HCT116 (cell line): ENCODE measurements around the gene PAMR1. TPM values are rescaled to one million over a fixed set of nuclear protein-coding genes. Genes with fewer than 3 reads are reported as not detected.

Experiments used
- ATAC-seq: fragments of 200-7000 bp; cut with Tn5 transposase; 2 replicates; pipeline ENCODE4 v1.9.1; 2020; ENCODE audit warnings: mild to moderate bottlenecking, moderate library complexity
- BruUV-seq: library from RNA; stranded (reverse); fragments of 400-500 nt; replicated peaks from 2 replicates; lab custom pipeline; 2021; lab: Mats Ljungman, UMichigan
- CTCF ChIA-PET: fragments of 300-600 bp; sonication (Branson Sonifier 250); formaldehyde crosslinking; loops from one replicate; lab custom pipeline; 2021; ENCODE audit warnings: antibody characterized with exemption; lab: Charles Lee
- POLR2A ChIA-PET: fragments of 300-600, 350-600 bp; sonication (Branson Sonifier 250); formaldehyde crosslinking; loops from one replicate; lab custom pipeline; 2021; ENCODE audit warnings: antibody characterized with exemption; lab: Charles Lee
- RAD21 ChIA-PET, 2 experiments: fragments of 300-600 bp; sonication (Branson Sonifier 250); formaldehyde crosslinking; loops; one replicate each; lab custom pipeline; 2023; ENCODE audit warnings: low total read pairs in 2 of 2; ENCODE audit not compliant: uncharacterized antibody in 2 of 2, unreplicated experiment in 2 of 2, low non-redundant PET in 1 of 2; lab: Charles Lee
- DNase-seq: peaks from one replicate; pipeline ENCODE4 v3.0.0-alpha.2; 2010; ENCODE audit warnings: low read depth, low spot score
- H2AFZ ChIP-seq: fragments of 200-600 bp; shearing (Covaris generic), sonication (generic); 2 replicates; pipeline ENCODE4 v1.6.1; 2017; ENCODE audit warnings: low read depth, mixed run types, mixed read lengths, antibody characterized with exemption, low read length; ENCODE audit not compliant: poor library complexity, severe bottlenecking
- H3K27ac ChIP-seq: 2 replicates; pipeline ENCODE4 v1.5.1; 2012; ENCODE audit warnings: low read depth, low read length
- H3K27me3 ChIP-seq: fragments of 200-600 bp; sonication (generic); 2 replicates; pipeline ENCODE4 v1.6.1; 2016; ENCODE audit warnings: mixed run types, low read length, mixed read lengths; ENCODE audit not compliant: insufficient read depth
- H3K36me3 ChIP-seq, 2 experiments: fragments of 200-500 bp in 1 of 2; fragments of 200-600 bp in 1 of 2; sonication (Bioruptor generic) in 1 of 2; sonication (generic) in 1 of 2; 2 replicates each; pipeline versions ENCODE4 v1.5.1 to v1.6.1; 2014 to 2016; ENCODE audit warnings: low read length in 2 of 2, inconsistent platforms in 1 of 2, mixed read lengths in 1 of 2, mixed run types in 1 of 2; ENCODE audit not compliant: insufficient read depth in 2 of 2, control insufficient read depth in 1 of 2
- H3K4me1 ChIP-seq, 2 experiments: fragments of 200-600 bp in 1 of 2; sonication (generic) in 1 of 2; 2 replicates each; pipeline versions ENCODE4 v1.5.1 to v1.6.1; 2012 to 2017; ENCODE audit warnings: low read length in 2 of 2, inconsistent platforms in 1 of 2, mild to moderate bottlenecking in 1 of 2, mixed read lengths in 1 of 2, mixed run types in 1 of 2, moderate library complexity in 1 of 2; ENCODE audit not compliant: insufficient read depth in 2 of 2, control insufficient read depth in 1 of 2
- H3K4me2 ChIP-seq: fragments of 200-600 bp; sonication (generic); 2 replicates; pipeline ENCODE4 v1.6.1; 2017; ENCODE audit warnings: mixed run types, low read length, mixed read lengths
- H3K4me3 ChIP-seq, 2 experiments: fragments of 200-600 bp in 1 of 2; sonication (generic) in 1 of 2; replicated peaks in 1 of 2; 2 replicates each; pipeline ENCODE4 v1.5.1; 2011 to 2016; ENCODE audit warnings: low read length in 2 of 2, control low read depth in 1 of 2, low read depth in 1 of 2, mild to moderate bottlenecking in 1 of 2, mixed read lengths in 1 of 2, mixed run types in 1 of 2
- H3K79me2 ChIP-seq: fragments of 200-600 bp; sonication (generic); 2 replicates; pipeline ENCODE4 v1.6.1; 2017; ENCODE audit warnings: mild to moderate bottlenecking, mixed run types, low read length, moderate library complexity, mixed read lengths; ENCODE audit not compliant: insufficient read depth
- H3K9ac ChIP-seq: fragments of 200-600 bp; sonication (generic); 2 replicates; pipeline ENCODE4 v1.6.1; 2016; ENCODE audit warnings: low read length, mixed read lengths
- H3K9me2 ChIP-seq: fragments of 200-600 bp; sonication (generic), shearing (Covaris generic); 2 replicates; pipeline ENCODE4 v1.6.1; 2017; ENCODE audit warnings: mixed run types, mild to moderate bottlenecking, moderate library complexity; ENCODE audit not compliant: insufficient read depth
- H3K9me3 ChIP-seq, 2 experiments: fragments of 200-500 bp in 1 of 2; fragments of 200-600 bp in 1 of 2; sonication (Bioruptor generic) in 1 of 2; sonication (generic) in 1 of 2; 2 replicates each; pipeline ENCODE4 v1.6.1; 2014 to 2017; ENCODE audit warnings: low read length in 2 of 2, mixed read lengths in 2 of 2, inconsistent platforms in 1 of 2, low read depth in 1 of 2, mild to moderate bottlenecking in 1 of 2, mixed run types in 1 of 2, moderate library complexity in 1 of 2; ENCODE audit not compliant: control insufficient read depth in 1 of 2, insufficient read depth in 1 of 2
- H4K20me1 ChIP-seq: fragments of 200-600 bp; sonication (generic), shearing (Covaris generic); 2 replicates; pipeline ENCODE4 v1.6.1; 2017; ENCODE audit warnings: mixed run types, mild to moderate bottlenecking, moderate library complexity; ENCODE audit not compliant: insufficient read depth
- ATF3 ChIP-seq: IDR thresholded peaks from 2 replicates; pipeline ENCODE4 v1.6.1; 2012
- CTCF ChIP-seq, 3 experiments: fragments of 200-600 bp in 1 of 3; sonication (generic) in 1 of 3; IDR thresholded peaks in 2 of 3; conservative IDR thresholded peaks in 1 of 3; 2 replicates each; pipeline ENCODE4 v1.5.1; 2012 to 2017; ENCODE audit warnings: low read depth in 2 of 3, low read length in 2 of 3, antibody characterized with exemption in 1 of 3, borderline replicate concordance in 1 of 3, control low read depth in 1 of 3, mild to moderate bottlenecking in 1 of 3, mixed read lengths in 1 of 3, mixed run types in 1 of 3, moderate library complexity in 1 of 3; ENCODE audit not compliant: insufficient read depth in 1 of 3
- ELF1 ChIP-seq: IDR thresholded peaks from 2 replicates; pipeline ENCODE4 v1.6.1; 2012; ENCODE audit warnings: low read depth, borderline replicate concordance
- EZH2 ChIP-seq: fragments of 200-600 bp; sonication (generic); IDR thresholded peaks from 2 replicates; pipeline ENCODE4 v1.6.1; 2017; ENCODE audit warnings: antibody characterized with exemption, mixed run types
- EZH2phosphoT487 ChIP-seq: fragments of 200-600 bp; IDR thresholded peaks from 2 replicates; pipeline ENCODE4 v1.6.1; 2018; ENCODE audit warnings: antibody characterized with exemption, borderline replicate concordance
- JUND ChIP-seq: IDR thresholded peaks from 2 replicates; pipeline ENCODE4 v1.6.1; 2012
- MAX ChIP-seq: IDR thresholded peaks from 2 replicates; pipeline ENCODE4 v1.6.1; 2012
- POLR2A ChIP-seq: IDR thresholded peaks from 2 replicates; pipeline ENCODE4 v1.7.0; 2011; ENCODE audit warnings: borderline replicate concordance; ENCODE audit not compliant: insufficient read depth, insufficient read length; ENCODE audit errors: extremely low read depth
- REST ChIP-seq: IDR thresholded peaks from 2 replicates; pipeline ENCODE4 v1.6.1; 2012; ENCODE audit warnings: low read depth
- SIN3A ChIP-seq: IDR thresholded peaks from 2 replicates; pipeline ENCODE4 v1.6.1; 2012; ENCODE audit warnings: low read depth
- TCF7L2 ChIP-seq: IDR thresholded peaks from 2 replicates; pipeline ENCODE4 v1.7.0; 2011; ENCODE audit warnings: borderline replicate concordance, inconsistent platforms; ENCODE audit not compliant: insufficient read depth, insufficient read length; ENCODE audit errors: extremely low read depth
- YY1 ChIP-seq: IDR thresholded peaks from 2 replicates; pipeline ENCODE4 v1.6.1; 2011; ENCODE audit warnings: low read length, low read depth, moderate library complexity, mild to moderate bottlenecking; ENCODE audit not compliant: insufficient replicate concordance; ENCODE audit errors: extremely low read depth
- ZFX ChIP-seq: fragments of 450-650 bp; IDR thresholded peaks from 2 replicates; pipeline ENCODE4 v1.6.1; 2017
- intact Hi-C: fragments of 100-400 bp; cut with micrococcal nuclease; formaldehyde crosslinking; loops from 2 replicates; pipeline ENCODE4 v1.10.0; 2022
- total RNA-seq: library from RNA; stranded (reverse); gene quantifications from one replicate; pipeline ENCODE4 v1.2.1, GENCODE V29; 2021; ENCODE audit not compliant: unreplicated experiment

Gene PAMR1
- total RNA-seq, 1 experiment from 2014 or later: not detected

GRCh38 chr11:35389112-35389511 is 136.3 kb downstream of the PAMR1 start:
- no peak for TF ChIP-seq JUND
- TF ChIP-seq ZFX: no peak
- TF ChIP-seq POLR2A: no peak
- no peak overlapping the region for H2AFZ ChIP-seq
- H3K36me3 ChIP-seq: no peaks in the 10 kb centered on the region
- H3K27me3 ChIP-seq: no peaks in the 10 kb centered on the region
- POLR2A ChIA-PET: interaction anchor here (1.1 kb wide), 1 partner anchor 380 kb away, joined by 3 read pairs; no protein-coding TSS in a partner anchor
- peaks cover 15 to 18% of the 10 kb centered on the region in 2 experiments for H3K4me1 ChIP-seq
- H3K4me3 ChIP-seq: no peak overlapping the region
- RAD21 ChIA-PET: no interaction called here
- DNase-seq (no peak), ATAC-seq (no peak)
- CTCF ChIA-PET: interaction anchor here (1.0 to 1.7 kb wide), 3 partner anchors 23 to 463 kb away, joined by 3 to 6 read pairs (median 4); no protein-coding TSS in a partner anchor
- H4K20me1 ChIP-seq: no peaks in the 10 kb centered on the region
- no peak overlapping the region for H3K27ac ChIP-seq
- intact Hi-C loops: no loop called here
- no TSS peak for BruUV-seq
- no peak overlapping the region for H3K9ac ChIP-seq
- H3K9me3 ChIP-seq: no peaks in the 10 kb centered on the region
- H3K79me2 ChIP-seq: no peaks in the 10 kb centered on the region
- H3K4me2 ChIP-seq: no peak overlapping the region
- no peaks in the 10 kb centered on the region for H3K9me2 ChIP-seq

GRCh38 chr11:35388061-35388460 is 137.4 kb downstream of the PAMR1 start:
- Histone ChIP-seq H3K27me3 (no peaks in the 10 kb centered on the region), H3K27ac (no peak overlapping the region), H3K9me2 (no peaks in the 10 kb centered on the region), H3K79me2 (no peaks in the 10 kb centered on the region), H3K4me3 (no peak overlapping the region), H3K36me3 (no peaks in the 10 kb centered on the region), H3K4me1 (peaks cover 15 to 18% of the 10 kb centered on the region in 2 experiments), H4K20me1 (no peaks in the 10 kb centered on the region), H2AFZ (no peak overlapping the region), H3K9me3 (no peaks in the 10 kb centered on the region), H3K9ac (no peak overlapping the region), H3K4me2 (no peak overlapping the region)
- intact Hi-C loops: no loop called here
- ChIA-PET RAD21 (no interaction called here), POLR2A (no interaction called here), CTCF (no interaction called here)
- ATAC-seq: no peak
- no TSS peak for BruUV-seq
- no peak for TF ChIP-seq ELF1
- TF ChIP-seq ATF3: no peak
- TF ChIP-seq CTCF (IDR thresholded peaks at IDR 0.05 in 2 of 3, conservative IDR thresholded peaks at IDR 0.05 in 1 of 3; ENCODE audit: borderline replicate concordance in 1 of 3, insufficient read depth in 1 of 3, low read depth in 2 of 3, low read length in 2 of 3): no peak
- TF ChIP-seq REST: no peak
- TF ChIP-seq YY1: no peak
- TF ChIP-seq EZH2phosphoT487: no peak
- TF ChIP-seq EZH2: no peak
- no peak for TF ChIP-seq SIN3A
- no peak for TF ChIP-seq MAX
- TF ChIP-seq TCF7L2: no peak
- DNase-seq: no peak
